ENCODE results near the gene AP1G1. TPM values are rescaled to one million over a fixed set of nuclear protein-coding genes. Genes with fewer than 3 reads are reported as not detected.

Gene AP1G1
- polyA plus RNA-seq, 1 of the 3 experiments (the other 2 are of a cell fraction) = 23.8 TPM

DNA sequence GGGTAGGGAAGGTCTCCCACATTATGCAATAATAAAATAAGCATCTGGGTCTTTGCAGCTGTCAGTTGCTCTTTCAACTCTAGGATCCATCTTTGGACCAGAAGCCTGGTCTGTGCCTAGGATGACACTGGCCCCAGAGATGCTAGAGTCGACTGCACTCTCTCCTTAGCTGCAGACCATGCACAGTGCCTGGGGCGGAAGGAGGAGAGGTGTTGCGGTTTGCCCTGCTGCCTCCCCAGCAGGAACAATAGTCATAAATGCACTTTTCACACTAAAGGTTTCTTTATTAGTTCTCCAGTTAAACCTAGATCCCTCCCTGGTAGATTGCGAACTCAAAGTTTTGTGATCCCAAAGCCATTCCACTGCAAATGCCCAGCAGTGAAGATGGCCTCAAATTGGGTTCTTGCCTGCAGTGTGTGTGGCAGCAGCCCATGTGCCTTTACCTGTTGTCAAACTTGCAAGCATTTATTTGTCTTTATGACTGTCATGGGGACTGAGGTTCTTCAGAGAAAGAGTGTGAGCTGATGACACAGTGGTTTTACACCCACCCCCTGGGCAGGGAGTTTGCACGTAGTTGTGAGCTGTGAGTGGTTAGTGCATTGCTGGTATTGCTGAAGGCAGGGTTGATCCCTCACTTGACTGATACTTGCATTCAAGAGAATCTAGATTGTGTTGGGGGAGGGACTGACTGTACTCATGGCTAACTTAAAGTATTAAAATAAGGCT, 47.5 kb upstream of the AP1G1 start:
- peaks cover 0 to 63% of the 10 kb centered on the region in 2 experiments for H3K36me3 ChIP-seq (replicated peaks in 1 of 2; ENCODE audit: control insufficient read depth in 1 of 2, insufficient read depth in 2 of 2, low read length in 1 of 2)
- CTCF ChIA-PET = interaction anchor here (1.5 to 4.7 kb wide), 2 partner anchors 27 to 105 kb away, joined by 3 to 22 read pairs; partner anchors contain the start of gene ZNF821

DNA sequence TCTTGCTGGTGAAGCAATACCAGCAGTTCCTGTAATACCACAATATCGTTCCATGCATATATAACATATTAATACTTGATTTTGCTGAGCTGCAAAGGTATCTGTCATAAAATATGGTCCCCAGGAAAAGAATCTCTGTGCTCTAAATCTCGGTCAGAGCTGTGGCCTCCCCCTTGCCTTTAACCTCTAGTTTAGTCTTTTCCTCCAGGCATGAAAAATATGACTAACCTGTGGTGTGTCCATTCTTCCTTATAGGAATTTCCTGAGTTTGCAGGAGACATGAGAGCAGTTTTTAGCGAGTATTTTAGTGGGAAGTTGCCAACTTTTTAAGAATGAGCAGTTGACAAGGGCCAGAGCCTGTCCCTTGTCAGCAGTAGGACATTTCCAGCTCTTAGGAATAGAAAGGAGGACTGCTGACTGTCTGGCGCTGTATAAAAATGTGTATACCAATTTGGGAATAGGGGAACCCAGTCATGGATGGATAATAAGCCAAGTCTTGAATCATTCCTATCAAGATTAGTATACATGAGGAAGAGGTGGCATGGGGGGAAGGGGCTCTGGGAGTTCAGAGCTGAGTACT, 45.8 kb upstream of the AP1G1 start:
- DNase-seq = no peak
- Histone ChIP-seq H3K4me1 (ENCODE audit: control insufficient read depth in 1 of 2, insufficient read depth in 2 of 2, low read depth in 1 of 2, low read length in 1 of 2) (no peaks in the 10 kb centered on the region), H2AFZ (ENCODE audit: low read depth) (no peak overlapping the region), H3K79me2 (ENCODE audit: insufficient read depth) (peaks cover 48% of the 10 kb centered on the region; the same call in 1 of the 2 replicates), H3K9me2 (no peaks in the 10 kb centered on the region), H4K20me1 (ENCODE audit: insufficient read depth) (peaks cover 27% of the 10 kb centered on the region), H3K36me3 (replicated peaks in 1 of 2; ENCODE audit: control insufficient read depth in 1 of 2, insufficient read depth in 2 of 2, low read length in 1 of 2) (peaks cover 4 to 67% of the 10 kb centered on the region in 2 experiments), H3K27ac (ENCODE audit: low read depth in 2 of 2, low read length in 1 of 2) (no peak overlapping the region), H3K4me2 (no peak overlapping the region), H3K9ac (no peak overlapping the region), H3K27me3 (ENCODE audit: insufficient read depth) (no peaks in the 10 kb centered on the region), H3K9me3 (no peaks in the 10 kb centered on the region), H3K4me3 (ENCODE audit: low read depth in 2 of 2, low read length in 1 of 2) (no peak overlapping the region), H3F3A (replicated peaks; ENCODE audit: insufficient read depth) (no peaks in the 10 kb centered on the region)
- TF ChIP-seq SMC3 (IDR thresholded peaks at IDR 0.05; ENCODE audit: low read depth, low read length) (no peak), RAD21 (IDR thresholded peaks at IDR 0.05; ENCODE audit: low read length) (no peak)
- ChIA-PET POLR2A (no interaction called here), CTCF (interaction anchor here (6.3 kb wide), 1 partner anchor 28 kb away, joined by 33 read pairs; the partner anchor contains the start of gene ZNF821)
- WGBS (ENCODE audit: low lambda C conversion rate) = 91% methylated on average over 4 of the region's 4 CpGs

More for the DNA sequence above, 47.5 kb upstream of the AP1G1 start:
- Histone ChIP-seq H4K20me1 (ENCODE audit: insufficient read depth) (peaks cover 27% of the 10 kb centered on the region), H3K79me2 (ENCODE audit: insufficient read depth) (peaks cover 45% of the 10 kb centered on the region; the same call in 1 of the 2 replicates), H3K4me1 (ENCODE audit: control insufficient read depth in 1 of 2, insufficient read depth in 2 of 2, low read depth in 1 of 2, low read length in 1 of 2) (no peaks in the 10 kb centered on the region), H3K27me3 (ENCODE audit: insufficient read depth) (no peaks in the 10 kb centered on the region), H3F3A (replicated peaks; ENCODE audit: insufficient read depth) (no peaks in the 10 kb centered on the region), H3K9ac (no peak overlapping the region), H3K27ac (ENCODE audit: low read depth in 2 of 2, low read length in 1 of 2) (no peak overlapping the region), H3K9me2 (no peaks in the 10 kb centered on the region), H3K4me2 (no peak overlapping the region), H3K9me3 (no peaks in the 10 kb centered on the region), H2AFZ (ENCODE audit: low read depth) (no peak overlapping the region), H3K4me3 (ENCODE audit: low read depth in 2 of 2, low read length in 1 of 2) (no peak overlapping the region)
- POLR2A ChIA-PET = no interaction called here
- WGBS (ENCODE audit: low lambda C conversion rate) = 94% methylated on average over 4 of the region's 5 CpGs
- TF ChIP-seq POLR2AphosphoS5 (IDR thresholded peaks at IDR 0.05; ENCODE audit: low read depth, low read length) = no peak
- TF ChIP-seq TCF12 (IDR thresholded peaks at IDR 0.05) = no peak
- TF ChIP-seq GATA2 (CRISPR knock-in tag; IDR thresholded peaks at IDR 0.05) = no peak
- no peak for TF ChIP-seq SMC3 (IDR thresholded peaks at IDR 0.05; ENCODE audit: low read depth, low read length)
- no peak for DNase-seq

DNA sequence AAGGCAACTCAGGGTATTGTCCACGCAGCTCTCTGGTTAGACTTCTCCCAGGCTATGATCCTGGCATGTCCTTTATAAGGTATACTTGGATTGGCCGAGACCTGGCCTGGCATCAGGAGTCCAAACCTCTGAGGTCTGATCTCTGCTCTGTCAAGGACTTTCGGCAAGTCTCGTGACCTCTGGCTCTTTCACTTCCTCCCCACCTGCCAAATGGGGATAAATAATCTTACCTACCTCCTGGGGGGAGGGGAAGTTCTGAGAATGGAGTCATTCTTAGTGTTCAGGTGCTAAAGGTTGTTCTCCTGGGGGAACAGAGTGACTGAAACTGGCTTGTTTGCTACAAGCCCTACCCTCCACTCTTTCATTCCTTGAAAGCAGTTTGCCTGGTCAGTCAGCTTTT, 44.8 kb upstream of the AP1G1 start:
- no peak for DNase-seq
- Histone ChIP-seq H3K27me3 (ENCODE audit: insufficient read depth) (no peaks in the 10 kb centered on the region), H3K4me2 (no peak overlapping the region), H3K36me3 (replicated peaks in 1 of 2; ENCODE audit: control insufficient read depth in 1 of 2, insufficient read depth in 2 of 2, low read length in 1 of 2) (peaks cover 13 to 68% of the 10 kb centered on the region in 2 experiments), H3F3A (replicated peaks; ENCODE audit: insufficient read depth) (no peaks in the 10 kb centered on the region), H3K4me1 (ENCODE audit: control insufficient read depth in 1 of 2, insufficient read depth in 2 of 2, low read depth in 1 of 2, low read length in 1 of 2) (no peaks in the 10 kb centered on the region), H2AFZ (ENCODE audit: low read depth) (no peak overlapping the region), H3K79me2 (ENCODE audit: insufficient read depth) (peaks cover 53% of the 10 kb centered on the region; the same call in 1 of the 2 replicates), H3K9me2 (no peaks in the 10 kb centered on the region), H3K9ac (no peak overlapping the region), H3K27ac (ENCODE audit: low read depth in 2 of 2, low read length in 1 of 2) (no peak overlapping the region), H3K4me3 (ENCODE audit: low read depth in 2 of 2, low read length in 1 of 2) (no peak overlapping the region), H4K20me1 (ENCODE audit: insufficient read depth) (peaks cover 31% of the 10 kb centered on the region), H3K9me3 (no peaks in the 10 kb centered on the region)
- ChIA-PET CTCF (interaction anchor here (1.3 to 6.3 kb wide), 2 partner anchors 17 to 30 kb away, joined by 3 to 33 read pairs; partner anchors contain the start of gene ZNF821), POLR2A (no interaction called here)
- 97% methylated on average over 4 of the region's 4 CpGs for WGBS (ENCODE audit: low lambda C conversion rate)
- TF ChIP-seq SMC3 (IDR thresholded peaks at IDR 0.05; ENCODE audit: low read depth, low read length) (no peak), GATA2 (CRISPR knock-in tag; IDR thresholded peaks at IDR 0.05) (no peak), RAD21 (IDR thresholded peaks at IDR 0.05; ENCODE audit: low read length) (no peak), MEF2A (IDR thresholded peaks at IDR 0.05; ENCODE audit: borderline replicate concordance, low read depth) (no peak), TAF1 (IDR thresholded peaks at IDR 0.05; ENCODE audit: borderline replicate concordance, low read depth, low read length) (no peak), NRF1 (IDR thresholded peaks at IDR 0.05; ENCODE audit: low read depth, low read length) (no peak), EP300 (IDR thresholded peaks at IDR 0.05; ENCODE audit: borderline replicate concordance in 1 of 2, low read depth in 1 of 2, low read length in 1 of 2) (no peak), YY1 (IDR thresholded peaks at IDR 0.05; ENCODE audit: low read depth) (no peak), FOXM1 (IDR thresholded peaks at IDR 0.05; ENCODE audit: low read depth) (no peak), SIN3A (IDR thresholded peaks at IDR 0.05; ENCODE audit: borderline replicate concordance, low read depth, low read length) (no peak), POLR2AphosphoS5 (IDR thresholded peaks at IDR 0.05; ENCODE audit: low read depth, low read length) (no peak), NFIC (IDR thresholded peaks at IDR 0.05; ENCODE audit: borderline replicate concordance) (no peak)
- TF ChIP-seq, protein P1, sequence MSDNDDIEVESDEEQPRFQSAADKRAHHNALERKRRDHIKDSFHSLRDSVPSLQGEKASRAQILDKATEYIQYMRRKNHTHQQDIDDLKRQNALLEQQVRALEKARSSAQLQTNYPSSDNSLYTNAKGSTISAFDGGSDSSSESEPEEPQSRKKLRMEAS (IDR thresholded peaks at IDR 0.05; ENCODE audit: low read depth) = no peak
- TF ChIP-seq, protein P2, sequence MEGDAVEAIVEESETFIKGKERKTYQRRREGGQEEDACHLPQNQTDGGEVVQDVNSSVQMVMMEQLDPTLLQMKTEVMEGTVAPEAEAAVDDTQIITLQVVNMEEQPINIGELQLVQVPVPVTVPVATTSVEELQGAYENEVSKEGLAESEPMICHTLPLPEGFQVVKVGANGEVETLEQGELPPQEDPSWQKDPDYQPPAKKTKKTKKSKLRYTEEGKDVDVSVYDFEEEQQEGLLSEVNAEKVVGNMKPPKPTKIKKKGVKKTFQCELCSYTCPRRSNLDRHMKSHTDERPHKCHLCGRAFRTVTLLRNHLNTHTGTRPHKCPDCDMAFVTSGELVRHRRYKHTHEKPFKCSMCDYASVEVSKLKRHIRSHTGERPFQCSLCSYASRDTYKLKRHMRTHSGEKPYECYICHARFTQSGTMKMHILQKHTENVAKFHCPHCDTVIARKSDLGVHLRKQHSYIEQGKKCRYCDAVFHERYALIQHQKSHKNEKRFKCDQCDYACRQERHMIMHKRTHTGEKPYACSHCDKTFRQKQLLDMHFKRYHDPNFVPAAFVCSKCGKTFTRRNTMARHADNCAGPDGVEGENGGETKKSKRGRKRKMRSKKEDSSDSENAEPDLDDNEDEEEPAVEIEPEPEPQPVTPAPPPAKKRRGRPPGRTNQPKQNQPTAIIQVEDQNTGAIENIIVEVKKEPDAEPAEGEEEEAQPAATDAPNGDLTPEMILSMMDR (IDR thresholded peaks at IDR 0.05) = no peak

All from SK-N-SH (cell line).